Measurements from ENCODE around the gene PCCA.
A peak's percentile ranks its signal among the peaks of the same experiment; 100 is the strongest.
"Not testable (repeated sequence)": the region's sequence is repeated elsewhere in the genome, so short reads cannot be mapped to it uniquely, and the experiment has no call there.

PCCA gene

DNA sequence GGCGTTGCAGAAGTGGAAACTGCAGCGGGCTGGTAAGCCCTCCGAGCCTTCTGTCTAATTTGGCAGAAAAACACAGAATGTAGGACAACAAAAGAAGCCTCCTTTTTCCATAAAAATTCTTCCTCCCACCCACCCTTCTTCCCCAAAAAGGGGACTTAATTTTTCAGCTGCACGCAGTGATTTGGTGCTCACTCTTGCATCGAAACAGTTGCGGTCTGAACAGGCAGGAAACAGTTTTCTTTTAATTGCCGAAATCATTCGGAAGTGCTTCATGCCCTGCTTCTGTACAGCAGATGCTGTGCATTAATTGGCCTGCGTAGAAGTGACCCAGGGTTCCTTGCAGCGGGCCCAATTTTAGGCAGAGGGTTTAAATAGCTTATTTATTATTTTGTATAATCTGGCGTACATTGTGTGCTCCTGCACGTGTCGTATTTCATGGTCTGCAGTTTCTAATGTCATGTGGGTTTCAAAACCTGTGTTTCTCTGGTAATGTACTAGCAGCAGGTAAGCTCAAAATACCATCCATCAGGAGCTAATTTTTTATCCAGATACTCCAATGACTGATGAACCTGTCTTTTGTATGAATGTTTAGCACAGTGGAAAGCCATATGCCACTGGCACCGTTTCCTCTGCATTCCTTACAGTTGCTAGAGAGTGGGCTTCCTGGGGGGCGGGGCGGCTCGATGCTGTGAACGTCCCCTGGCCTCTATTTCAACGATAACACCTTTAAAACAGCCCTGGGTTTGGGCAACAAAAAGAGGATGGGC, 433.1 kb downstream of the PCCA start:
- no peak for DNase-seq (ENCODE audit: low read depth)
- TF ChIP-seq, protein P1, sequence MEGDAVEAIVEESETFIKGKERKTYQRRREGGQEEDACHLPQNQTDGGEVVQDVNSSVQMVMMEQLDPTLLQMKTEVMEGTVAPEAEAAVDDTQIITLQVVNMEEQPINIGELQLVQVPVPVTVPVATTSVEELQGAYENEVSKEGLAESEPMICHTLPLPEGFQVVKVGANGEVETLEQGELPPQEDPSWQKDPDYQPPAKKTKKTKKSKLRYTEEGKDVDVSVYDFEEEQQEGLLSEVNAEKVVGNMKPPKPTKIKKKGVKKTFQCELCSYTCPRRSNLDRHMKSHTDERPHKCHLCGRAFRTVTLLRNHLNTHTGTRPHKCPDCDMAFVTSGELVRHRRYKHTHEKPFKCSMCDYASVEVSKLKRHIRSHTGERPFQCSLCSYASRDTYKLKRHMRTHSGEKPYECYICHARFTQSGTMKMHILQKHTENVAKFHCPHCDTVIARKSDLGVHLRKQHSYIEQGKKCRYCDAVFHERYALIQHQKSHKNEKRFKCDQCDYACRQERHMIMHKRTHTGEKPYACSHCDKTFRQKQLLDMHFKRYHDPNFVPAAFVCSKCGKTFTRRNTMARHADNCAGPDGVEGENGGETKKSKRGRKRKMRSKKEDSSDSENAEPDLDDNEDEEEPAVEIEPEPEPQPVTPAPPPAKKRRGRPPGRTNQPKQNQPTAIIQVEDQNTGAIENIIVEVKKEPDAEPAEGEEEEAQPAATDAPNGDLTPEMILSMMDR (conservative IDR thresholded peaks at IDR 0.05; ENCODE audit: low read depth, low read length) = no peak
- no peak overlapping the region for H3K4me3 ChIP-seq (ENCODE audit: low read depth, low read length)

DNA sequence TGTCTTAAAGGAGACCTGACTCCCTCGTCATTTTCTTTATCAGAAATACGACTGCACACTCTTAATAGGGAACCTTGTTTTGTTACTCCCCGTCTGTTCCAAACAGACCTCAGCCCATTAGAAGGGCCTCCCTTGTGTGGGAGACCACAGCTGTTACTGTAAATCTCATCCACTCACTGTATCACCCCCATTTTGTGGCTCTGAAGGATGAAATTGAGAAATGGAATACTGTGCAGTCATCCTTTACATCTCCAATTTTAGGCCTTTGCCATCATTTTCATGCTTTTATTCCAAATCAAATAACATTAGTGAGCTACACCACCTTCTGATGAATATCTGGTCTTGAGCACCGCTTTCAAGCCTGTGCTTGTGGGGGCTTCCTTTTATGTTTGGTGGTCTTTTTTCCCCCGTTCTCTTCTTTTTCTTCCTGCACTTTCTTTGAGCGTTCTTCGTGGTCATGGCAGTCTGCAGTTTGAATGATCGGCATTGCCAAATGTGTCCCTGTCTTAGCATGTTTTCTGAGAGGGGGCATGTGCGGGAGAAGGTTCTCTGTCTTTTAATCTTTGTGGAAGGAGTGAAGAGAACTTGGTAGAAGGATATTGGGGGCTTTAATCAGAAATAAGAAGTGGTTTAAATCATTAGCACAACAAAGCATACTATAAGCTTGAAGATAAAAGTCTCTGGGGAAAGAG, 433.9 kb downstream of the PCCA start:
- no peak for DNase-seq (ENCODE audit: low read depth)
- no peak overlapping the region for H3K4me3 ChIP-seq (ENCODE audit: low read depth, low read length)
- TF ChIP-seq, protein P1 (conservative IDR thresholded peaks at IDR 0.05; ENCODE audit: low read depth, low read length) = no peak

DNA sequence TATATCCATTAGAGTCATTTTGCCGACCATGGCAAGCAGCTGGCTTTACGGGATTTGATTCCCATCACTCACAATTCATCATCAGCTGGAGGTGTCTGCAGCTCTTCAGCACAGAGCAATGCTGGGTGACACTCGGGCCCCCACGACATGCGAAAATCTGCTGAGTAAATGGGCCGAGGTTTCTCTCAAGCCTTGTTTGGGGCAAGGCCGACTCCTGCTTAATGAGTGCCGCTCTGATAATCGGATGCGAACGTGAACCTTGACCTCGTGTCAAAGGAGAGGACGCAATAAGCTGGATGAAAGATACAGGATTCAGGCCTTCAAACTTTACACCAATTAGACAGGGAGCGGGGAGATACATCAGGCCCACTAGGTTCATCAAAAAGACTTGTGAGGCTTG, 434.5 kb downstream of the PCCA start:
- DNase-seq (ENCODE audit: low read depth) = no peak
- no peak overlapping the region for H3K4me3 ChIP-seq (ENCODE audit: low read depth, low read length)
- TF ChIP-seq, protein P1 (conservative IDR thresholded peaks at IDR 0.05; ENCODE audit: low read depth, low read length) = no peak

DNA sequence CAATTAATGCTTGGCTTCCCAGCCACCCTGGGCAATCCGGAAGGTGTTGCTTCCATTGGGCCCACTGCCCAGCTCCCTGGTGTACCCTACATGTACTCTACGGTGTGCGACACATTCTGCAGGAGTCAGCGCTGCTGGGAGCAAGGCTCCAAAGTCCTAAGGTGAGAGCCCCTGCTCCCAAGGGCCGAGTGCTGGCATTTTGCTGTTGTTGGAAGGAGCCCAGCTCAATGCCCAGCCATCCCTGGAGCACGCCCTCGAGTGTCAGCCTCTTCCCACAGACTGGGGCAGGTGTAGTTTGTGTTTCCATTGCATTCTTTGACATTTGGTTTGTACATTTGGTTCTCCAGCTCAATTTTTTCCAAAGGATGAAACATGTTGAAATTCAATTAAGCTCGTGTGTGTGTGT, 435.1 kb downstream of the PCCA start:
- DNase-seq (ENCODE audit: low read depth) = no peak
- TF ChIP-seq, protein P1 (conservative IDR thresholded peaks at IDR 0.05; ENCODE audit: low read depth, low read length) = no peak

DNA sequence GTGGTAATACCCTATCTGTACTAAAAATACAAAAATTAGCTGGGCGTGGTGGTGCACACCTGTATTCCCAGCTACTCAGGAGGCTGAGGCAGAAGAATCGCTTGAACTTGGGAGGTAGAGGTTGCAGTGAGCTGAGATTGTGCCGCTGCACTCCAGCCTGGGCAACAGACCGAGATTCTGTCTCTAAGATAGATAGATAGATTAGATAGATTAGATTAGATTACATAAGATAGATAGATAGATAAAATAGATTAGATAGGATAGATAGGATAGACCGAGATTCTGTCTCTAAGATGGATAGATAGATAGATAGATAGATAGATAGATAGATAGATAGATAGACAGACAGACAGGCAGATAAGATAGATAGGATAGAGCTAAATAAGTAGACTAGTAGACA, 435.8 kb downstream of the PCCA start:
- H3K4me3 ChIP-seq (ENCODE audit: low read depth, low read length); DNase-seq (ENCODE audit: low read depth): not testable (repeated sequence)

More for the DNA sequence above, 435.1 kb downstream of the PCCA start:
- no peak overlapping the region for H3K4me3 ChIP-seq (ENCODE audit: low read depth, low read length)

DNA sequence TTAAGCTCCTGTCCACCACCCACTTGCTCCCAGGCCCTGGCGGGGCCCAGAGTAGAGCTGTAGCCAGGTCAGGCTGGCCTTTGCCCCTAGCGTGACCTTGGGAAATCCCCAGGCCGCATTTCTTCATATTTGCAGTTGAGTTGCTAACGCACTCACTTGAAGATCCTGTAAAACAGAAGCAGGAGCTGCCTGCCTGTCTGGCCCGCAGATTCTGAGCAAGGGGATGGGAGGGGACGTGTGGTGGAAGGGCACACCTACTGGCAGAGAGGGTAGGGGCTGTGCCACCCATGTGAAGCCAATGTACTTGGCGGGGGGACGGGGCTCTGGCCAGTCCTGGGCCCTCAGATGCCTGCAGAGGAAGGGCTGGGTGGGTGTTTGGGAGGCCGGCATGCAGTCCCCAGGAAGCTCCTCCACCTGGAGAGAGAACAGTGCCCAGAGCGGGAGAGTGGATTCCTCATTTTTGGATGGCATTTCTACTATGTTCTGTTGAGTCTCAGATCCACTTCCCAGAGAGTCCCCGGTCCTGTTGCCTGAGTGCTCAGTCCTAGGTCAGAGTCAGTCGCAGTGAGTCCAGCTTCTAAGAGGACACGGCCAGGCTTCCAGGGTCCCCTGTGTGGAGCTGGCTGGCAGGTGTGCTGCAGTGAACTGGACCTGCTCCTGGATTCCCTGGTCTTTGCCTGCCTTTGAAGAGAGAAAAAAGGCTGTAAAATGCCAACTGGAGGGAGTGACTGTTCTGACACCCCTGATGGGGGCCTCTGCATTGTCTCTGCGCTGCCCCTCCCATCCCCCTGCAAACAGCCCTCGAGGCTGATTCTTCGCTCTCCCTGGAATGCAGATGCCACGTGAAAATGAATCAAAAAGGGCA, 436.8 kb downstream of the PCCA start:
- peak; percentile 15 for DNase-seq (ENCODE audit: low read depth)
- no peak overlapping the region for H3K4me3 ChIP-seq (ENCODE audit: low read depth, low read length)
- TF ChIP-seq, protein P1 (conservative IDR thresholded peaks at IDR 0.05; ENCODE audit: low read depth, low read length) = no peak
